Measurements from ENCODE around the gene HEXA.

HEXA gene

GRCh38 chr15:72404841-72405240, 29.0 kb upstream of the HEXA start:
- ChIA-PET POLR2A (interaction anchor here (1.4 kb wide), 1 partner anchor 30 kb away, joined by 5 read pairs; the partner anchor contains the start of gene HEXA), CTCF (interaction anchor here (0.6 to 1.1 kb wide), 6 partner anchors 12 to 1014 kb away, joined by 3 to 4 read pairs (median 3); no protein-coding TSS in a partner anchor)
- Histone ChIP-seq H3K36me3 (ENCODE audit: control insufficient read depth in 2 of 2, insufficient read depth in 1 of 2, low read length in 2 of 2) (no peaks in the 10 kb centered on the region), H3K4me3 (ENCODE audit: low read depth, low read length) (no peak overlapping the region), H3K4me1 (ENCODE audit: control insufficient read depth, insufficient read depth, low read length) (peaks cover 2% of the 10 kb centered on the region; the same call in 1 of the 2 replicates), H3K27ac (ENCODE audit: extremely low read depth, low read depth, low read length) (no peak overlapping the region), H3K9me3 (ENCODE audit: control insufficient read depth, insufficient read depth, low read depth, low read length) (no peaks in the 10 kb centered on the region)
- TF ChIP-seq, protein P1, sequence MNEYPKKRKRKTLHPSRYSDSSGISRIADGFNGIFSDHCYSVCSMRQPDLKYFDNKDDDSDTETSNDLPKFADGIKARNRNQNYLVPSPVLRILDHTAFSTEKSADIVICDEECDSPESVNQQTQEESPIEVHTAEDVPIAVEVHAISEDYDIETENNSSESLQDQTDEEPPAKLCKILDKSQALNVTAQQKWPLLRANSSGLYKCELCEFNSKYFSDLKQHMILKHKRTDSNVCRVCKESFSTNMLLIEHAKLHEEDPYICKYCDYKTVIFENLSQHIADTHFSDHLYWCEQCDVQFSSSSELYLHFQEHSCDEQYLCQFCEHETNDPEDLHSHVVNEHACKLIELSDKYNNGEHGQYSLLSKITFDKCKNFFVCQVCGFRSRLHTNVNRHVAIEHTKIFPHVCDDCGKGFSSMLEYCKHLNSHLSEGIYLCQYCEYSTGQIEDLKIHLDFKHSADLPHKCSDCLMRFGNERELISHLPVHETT (tag by site-specific recombination; IDR thresholded peaks at IDR 0.05): no peak
- TF ChIP-seq, protein P2, sequence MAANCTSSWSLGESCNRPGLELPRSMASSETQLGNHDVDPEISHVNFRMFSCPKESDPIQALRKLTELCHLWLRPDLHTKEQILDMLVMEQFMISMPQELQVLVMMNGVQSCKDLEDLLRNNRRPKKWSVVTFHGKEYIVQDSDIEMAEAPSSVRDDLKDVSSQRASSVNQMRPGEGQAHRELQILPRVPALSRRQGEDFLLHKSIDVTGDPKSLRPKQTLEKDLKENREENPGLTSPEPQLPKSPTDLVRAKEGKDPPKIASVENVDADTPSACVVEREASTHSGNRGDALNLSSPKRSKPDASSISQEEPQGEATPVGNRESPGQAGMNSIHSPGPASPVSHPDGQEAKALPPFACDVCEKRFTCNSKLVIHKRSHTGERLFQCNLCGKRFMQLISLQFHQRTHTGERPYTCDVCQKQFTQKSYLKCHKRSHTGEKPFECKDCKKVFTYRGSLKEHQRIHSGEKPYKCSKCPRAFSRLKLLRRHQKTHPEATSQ (tag by site-specific recombination; IDR thresholded peaks at IDR 0.05): no peak
- TF ChIP-seq ZNF174 (tag by site-specific recombination; IDR thresholded peaks at IDR 0.05): no peak
- no peak for TF ChIP-seq FEZF1 (tag by site-specific recombination; IDR thresholded peaks at IDR 0.05)
- no peak for TF ChIP-seq BCL11A (tag by site-specific recombination; IDR thresholded peaks at IDR 0.05; ENCODE audit: low read depth)
- no peak for TF ChIP-seq ZNF311 (tag by site-specific recombination; IDR thresholded peaks at IDR 0.05; ENCODE audit: borderline replicate concordance)
- no peak for TF ChIP-seq ZNF664 (tag by site-specific recombination; IDR thresholded peaks at IDR 0.05)
- TF ChIP-seq ZNF785 (tag by site-specific recombination; IDR thresholded peaks at IDR 0.05): no peak
- TF ChIP-seq, protein P3, sequence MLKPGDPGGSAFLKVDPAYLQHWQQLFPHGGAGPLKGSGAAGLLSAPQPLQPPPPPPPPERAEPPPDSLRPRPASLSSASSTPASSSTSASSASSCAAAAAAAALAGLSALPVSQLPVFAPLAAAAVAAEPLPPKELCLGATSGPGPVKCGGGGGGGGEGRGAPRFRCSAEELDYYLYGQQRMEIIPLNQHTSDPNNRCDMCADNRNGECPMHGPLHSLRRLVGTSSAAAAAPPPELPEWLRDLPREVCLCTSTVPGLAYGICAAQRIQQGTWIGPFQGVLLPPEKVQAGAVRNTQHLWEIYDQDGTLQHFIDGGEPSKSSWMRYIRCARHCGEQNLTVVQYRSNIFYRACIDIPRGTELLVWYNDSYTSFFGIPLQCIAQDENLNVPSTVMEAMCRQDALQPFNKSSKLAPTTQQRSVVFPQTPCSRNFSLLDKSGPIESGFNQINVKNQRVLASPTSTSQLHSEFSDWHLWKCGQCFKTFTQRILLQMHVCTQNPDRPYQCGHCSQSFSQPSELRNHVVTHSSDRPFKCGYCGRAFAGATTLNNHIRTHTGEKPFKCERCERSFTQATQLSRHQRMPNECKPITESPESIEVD (tag by site-specific recombination; IDR thresholded peaks at IDR 0.05): no peak
- no peak for TF ChIP-seq ZNF18 (tag by site-specific recombination; IDR thresholded peaks at IDR 0.05)
- TF ChIP-seq ZNF76 (tag by site-specific recombination; IDR thresholded peaks at IDR 0.05; ENCODE audit: borderline replicate concordance, low read depth): no peak
- no peak for TF ChIP-seq ZBTB26 (tag by site-specific recombination; optimal IDR thresholded peaks at IDR 0.05)

- ChIA-PET POLR2A (interaction anchor here (1.4 kb wide), 1 partner anchor 29 kb away, joined by 5 read pairs; the partner anchor contains the start of gene HEXA), CTCF (interaction anchor here (0.7 to 1.0 kb wide), 4 partner anchors 11 to 139 kb away, joined by 3 to 4 read pairs (median 4); no protein-coding TSS in a partner anchor)
- H3K4me1 ChIP-seq (ENCODE audit: control insufficient read depth, insufficient read depth, low read length): peaks cover 2% of the 10 kb centered on the region; the same call in 1 of the 2 replicates
- H3K27ac ChIP-seq (ENCODE audit: extremely low read depth, low read depth, low read length): no peak overlapping the region
- H3K4me3 ChIP-seq (ENCODE audit: low read depth, low read length): no peak overlapping the region
- TF ChIP-seq ZNF121 (tag by site-specific recombination; IDR thresholded peaks at IDR 0.05): no peak
- H3K36me3 ChIP-seq (ENCODE audit: control insufficient read depth in 2 of 2, insufficient read depth in 1 of 2, low read length in 2 of 2): no peaks in the 10 kb centered on the region
- H3K9me3 ChIP-seq (ENCODE audit: control insufficient read depth, insufficient read depth, low read depth, low read length): no peaks in the 10 kb centered on the region
Measured at GRCh38 chr15:72404356-72404755, 28.5 kb upstream of the HEXA start.

DNA sequence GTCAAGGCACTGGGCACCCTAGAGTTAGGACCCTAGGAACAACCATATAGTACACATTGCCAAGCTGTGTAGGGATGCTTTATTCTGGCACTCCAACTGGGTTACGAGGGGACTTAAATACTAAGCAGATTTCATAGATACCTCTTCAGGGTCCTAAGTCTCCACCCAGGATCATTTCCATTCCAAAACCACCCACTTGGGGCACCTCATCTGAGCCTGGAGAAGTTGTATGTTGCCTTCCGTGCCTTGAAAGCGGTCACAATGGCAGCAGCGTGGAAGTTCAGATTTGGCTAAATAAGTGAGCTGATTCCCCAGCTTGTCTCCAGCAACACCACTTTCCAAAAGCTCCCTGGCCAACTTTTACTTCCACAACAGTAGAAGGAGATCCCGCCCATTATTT, 26.9 kb upstream of the HEXA start:
- H3K36me3 ChIP-seq (ENCODE audit: control insufficient read depth in 2 of 2, insufficient read depth in 1 of 2, low read length in 2 of 2): no peaks in the 10 kb centered on the region
- CTCF ChIA-PET: interaction anchor here (0.7 kb wide), 1 partner anchor 353 kb away, joined by 3 read pairs; no protein-coding TSS in a partner anchor
- H3K27ac ChIP-seq (ENCODE audit: extremely low read depth, low read depth, low read length): no peak overlapping the region
- POLR2A ChIA-PET: no interaction called here
- H3K4me1 ChIP-seq (ENCODE audit: control insufficient read depth, insufficient read depth, low read length): peaks cover 2% of the 10 kb centered on the region; the same call in 1 of the 2 replicates
- no peak overlapping the region for H3K4me3 ChIP-seq (ENCODE audit: low read depth, low read length)
- H3K9me3 ChIP-seq (ENCODE audit: control insufficient read depth, insufficient read depth, low read depth, low read length): no peaks in the 10 kb centered on the region
- TF ChIP-seq, protein P4, sequence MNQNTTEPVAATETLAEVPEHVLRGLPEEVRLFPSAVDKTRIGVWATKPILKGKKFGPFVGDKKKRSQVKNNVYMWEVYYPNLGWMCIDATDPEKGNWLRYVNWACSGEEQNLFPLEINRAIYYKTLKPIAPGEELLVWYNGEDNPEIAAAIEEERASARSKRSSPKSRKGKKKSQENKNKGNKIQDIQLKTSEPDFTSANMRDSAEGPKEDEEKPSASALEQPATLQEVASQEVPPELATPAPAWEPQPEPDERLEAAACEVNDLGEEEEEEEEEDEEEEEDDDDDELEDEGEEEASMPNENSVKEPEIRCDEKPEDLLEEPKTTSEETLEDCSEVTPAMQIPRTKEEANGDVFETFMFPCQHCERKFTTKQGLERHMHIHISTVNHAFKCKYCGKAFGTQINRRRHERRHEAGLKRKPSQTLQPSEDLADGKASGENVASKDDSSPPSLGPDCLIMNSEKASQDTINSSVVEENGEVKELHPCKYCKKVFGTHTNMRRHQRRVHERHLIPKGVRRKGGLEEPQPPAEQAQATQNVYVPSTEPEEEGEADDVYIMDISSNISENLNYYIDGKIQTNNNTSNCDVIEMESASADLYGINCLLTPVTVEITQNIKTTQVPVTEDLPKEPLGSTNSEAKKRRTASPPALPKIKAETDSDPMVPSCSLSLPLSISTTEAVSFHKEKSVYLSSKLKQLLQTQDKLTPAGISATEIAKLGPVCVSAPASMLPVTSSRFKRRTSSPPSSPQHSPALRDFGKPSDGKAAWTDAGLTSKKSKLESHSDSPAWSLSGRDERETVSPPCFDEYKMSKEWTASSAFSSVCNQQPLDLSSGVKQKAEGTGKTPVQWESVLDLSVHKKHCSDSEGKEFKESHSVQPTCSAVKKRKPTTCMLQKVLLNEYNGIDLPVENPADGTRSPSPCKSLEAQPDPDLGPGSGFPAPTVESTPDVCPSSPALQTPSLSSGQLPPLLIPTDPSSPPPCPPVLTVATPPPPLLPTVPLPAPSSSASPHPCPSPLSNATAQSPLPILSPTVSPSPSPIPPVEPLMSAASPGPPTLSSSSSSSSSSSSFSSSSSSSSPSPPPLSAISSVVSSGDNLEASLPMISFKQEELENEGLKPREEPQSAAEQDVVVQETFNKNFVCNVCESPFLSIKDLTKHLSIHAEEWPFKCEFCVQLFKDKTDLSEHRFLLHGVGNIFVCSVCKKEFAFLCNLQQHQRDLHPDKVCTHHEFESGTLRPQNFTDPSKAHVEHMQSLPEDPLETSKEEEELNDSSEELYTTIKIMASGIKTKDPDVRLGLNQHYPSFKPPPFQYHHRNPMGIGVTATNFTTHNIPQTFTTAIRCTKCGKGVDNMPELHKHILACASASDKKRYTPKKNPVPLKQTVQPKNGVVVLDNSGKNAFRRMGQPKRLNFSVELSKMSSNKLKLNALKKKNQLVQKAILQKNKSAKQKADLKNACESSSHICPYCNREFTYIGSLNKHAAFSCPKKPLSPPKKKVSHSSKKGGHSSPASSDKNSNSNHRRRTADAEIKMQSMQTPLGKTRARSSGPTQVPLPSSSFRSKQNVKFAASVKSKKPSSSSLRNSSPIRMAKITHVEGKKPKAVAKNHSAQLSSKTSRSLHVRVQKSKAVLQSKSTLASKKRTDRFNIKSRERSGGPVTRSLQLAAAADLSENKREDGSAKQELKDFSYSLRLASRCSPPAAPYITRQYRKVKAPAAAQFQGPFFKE (tag by site-specific recombination; IDR thresholded peaks at IDR 0.05; ENCODE audit: borderline replicate concordance): no peak
- no peak for TF ChIP-seq ZNF214 (tag by site-specific recombination; IDR thresholded peaks at IDR 0.05; ENCODE audit: borderline replicate concordance)

Measured in HEK293 (cell line).